NK-92 (cell line): ENCODE measurements around the gene BCL11B.

Source experiments
- DNase-seq: peaks from one replicate; lab custom pipeline; 2025; ENCODE audit not compliant: unreplicated experiment; lab: John Stamatoyannopoulos, UW

The BCL11B gene

GRCh38 chr14:99141236-99141635 is 130.8 kb downstream of the BCL11B start:
- no peak for DNase-seq

GRCh38 chr14:99138999-99139865 is 132.8 kb downstream of the BCL11B start:
- DNase-seq = no peak

DNA sequence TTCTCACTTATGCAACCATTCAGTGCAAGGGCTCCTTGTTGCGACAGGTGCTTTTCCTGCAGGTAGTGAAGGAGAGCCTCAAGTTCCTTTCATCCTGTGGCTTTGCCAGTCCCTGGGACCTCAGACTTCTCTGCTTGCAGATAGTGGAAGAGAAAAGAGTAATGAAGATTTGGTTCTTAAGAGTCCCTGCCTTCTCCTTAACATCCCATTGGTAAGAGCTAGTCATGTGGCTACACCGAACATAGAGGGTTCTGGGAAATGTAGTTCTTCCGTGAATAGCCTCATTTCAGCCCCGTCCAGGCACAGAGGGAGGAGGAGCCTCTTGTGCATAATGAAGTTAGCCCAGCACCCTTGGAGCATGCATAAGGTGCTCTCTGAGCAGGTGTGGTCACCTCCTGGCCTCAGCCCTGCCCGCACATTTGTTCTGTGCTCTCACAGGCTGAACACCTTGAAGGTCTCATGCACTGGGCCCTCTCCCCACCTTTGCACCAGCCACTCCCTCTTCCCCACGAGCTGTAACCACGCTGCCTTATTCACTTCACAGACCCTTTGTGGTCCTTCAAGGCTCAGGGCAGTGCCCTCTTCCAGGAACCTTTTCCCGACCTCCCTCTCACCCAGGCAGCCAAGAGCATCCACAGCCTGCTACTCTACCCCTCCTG is 134.0 kb downstream of the BCL11B start:
- no peak for DNase-seq

- no peak for DNase-seq
Observed at GRCh38 chr14:99137001-99137700, 134.8 kb downstream of the BCL11B start.

GRCh38 chr14:99136401-99136800 is 135.6 kb downstream of the BCL11B start:
- DNase-seq = no peak

- DNase-seq = no peak
Observed at GRCh38 chr14:99136047-99136400, 136.0 kb downstream of the BCL11B start.

GRCh38 chr14:99134516-99135046 is 137.4 kb downstream of the BCL11B start:
- DNase-seq = no peak

GRCh38 chr14:99133636-99134515 is 138.1 kb downstream of the BCL11B start:
- DNase-seq = no peak

GRCh38 chr14:99132821-99133635 is 139.0 kb downstream of the BCL11B start:
- no peak for DNase-seq

DNA sequence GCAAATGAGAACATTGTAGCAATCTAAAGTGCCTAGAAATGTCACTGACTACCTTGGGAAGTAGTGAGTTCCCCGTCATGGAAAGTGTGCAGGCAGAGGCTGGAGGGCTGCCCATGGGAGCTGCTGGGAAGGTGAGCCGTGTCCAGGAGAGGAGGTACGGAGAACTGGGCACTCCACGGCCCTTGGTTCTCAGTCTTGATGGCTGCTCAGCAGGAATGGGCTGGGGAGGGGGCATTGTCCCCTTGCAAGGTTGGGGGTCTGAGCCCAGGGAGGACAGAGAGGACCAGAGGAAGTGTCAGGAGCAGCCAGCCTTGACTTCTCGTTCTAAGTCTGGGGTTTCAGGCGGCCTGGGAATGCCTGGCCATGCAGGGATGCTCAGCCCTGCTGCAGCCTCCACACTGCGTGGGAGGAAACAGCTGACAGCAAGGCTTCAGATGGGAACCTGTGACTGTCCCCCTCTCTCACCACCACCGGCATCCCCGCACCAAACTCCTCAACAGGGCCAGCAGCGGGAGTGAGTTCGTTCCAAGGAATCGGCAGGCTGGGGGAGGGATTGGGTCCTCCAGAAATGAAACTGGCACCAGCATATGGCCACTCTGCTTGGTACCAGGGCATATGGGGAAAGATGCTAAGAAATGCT is 140.2 kb downstream of the BCL11B start:
- DNase-seq = no peak

DNA sequence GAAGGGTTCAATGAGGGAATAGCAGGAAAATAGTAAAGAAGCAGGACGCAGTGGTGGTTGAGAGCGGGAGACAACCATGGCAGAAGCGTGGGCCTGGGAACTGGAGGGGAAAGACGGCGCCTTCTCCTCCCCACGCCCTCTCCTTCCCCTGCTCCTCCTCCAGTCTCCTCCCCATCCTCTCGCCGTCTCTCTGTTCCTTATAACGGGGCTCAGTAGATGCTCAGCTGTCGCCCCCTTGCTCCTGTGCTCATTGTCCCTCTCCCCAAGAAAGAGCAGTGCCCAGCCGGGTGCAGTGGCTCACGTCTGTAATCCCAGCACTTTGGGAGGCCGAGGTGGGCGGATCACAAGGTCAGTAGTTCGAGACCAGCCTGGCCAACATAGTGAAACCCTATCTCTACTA is 142.0 kb downstream of the BCL11B start:
- DNase-seq = no peak

GRCh38 chr14:99129211-99129696 is 142.7 kb downstream of the BCL11B start:
- DNase-seq = no peak

- no peak for DNase-seq
Observed at GRCh38 chr14:99128185-99128584, 143.8 kb downstream of the BCL11B start.

DNA sequence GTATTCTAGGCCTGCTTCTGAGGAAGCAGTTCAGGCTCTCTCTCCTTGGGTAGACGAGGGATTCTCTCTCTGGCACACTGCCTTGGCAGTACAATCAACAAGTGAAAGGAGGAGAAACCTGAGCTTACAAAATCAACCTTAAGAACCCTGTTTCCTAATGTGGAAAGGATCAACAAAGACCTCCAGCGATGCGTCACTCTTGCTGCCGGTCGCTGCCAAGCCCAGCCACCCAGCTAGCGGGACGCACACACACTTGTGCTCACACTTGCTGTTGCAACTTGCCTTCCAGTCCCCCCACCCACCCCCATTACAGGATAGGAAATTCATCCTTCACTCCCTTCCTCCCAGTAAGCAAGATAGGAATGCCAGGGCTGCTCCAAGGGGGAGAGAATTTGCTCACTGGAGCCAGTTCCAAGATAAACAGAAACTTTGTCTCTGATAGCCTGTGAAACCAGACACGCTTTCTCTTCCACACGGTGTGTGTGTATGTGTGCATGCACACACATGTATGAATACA is 144.3 kb downstream of the BCL11B start:
- no peak for DNase-seq

DNA sequence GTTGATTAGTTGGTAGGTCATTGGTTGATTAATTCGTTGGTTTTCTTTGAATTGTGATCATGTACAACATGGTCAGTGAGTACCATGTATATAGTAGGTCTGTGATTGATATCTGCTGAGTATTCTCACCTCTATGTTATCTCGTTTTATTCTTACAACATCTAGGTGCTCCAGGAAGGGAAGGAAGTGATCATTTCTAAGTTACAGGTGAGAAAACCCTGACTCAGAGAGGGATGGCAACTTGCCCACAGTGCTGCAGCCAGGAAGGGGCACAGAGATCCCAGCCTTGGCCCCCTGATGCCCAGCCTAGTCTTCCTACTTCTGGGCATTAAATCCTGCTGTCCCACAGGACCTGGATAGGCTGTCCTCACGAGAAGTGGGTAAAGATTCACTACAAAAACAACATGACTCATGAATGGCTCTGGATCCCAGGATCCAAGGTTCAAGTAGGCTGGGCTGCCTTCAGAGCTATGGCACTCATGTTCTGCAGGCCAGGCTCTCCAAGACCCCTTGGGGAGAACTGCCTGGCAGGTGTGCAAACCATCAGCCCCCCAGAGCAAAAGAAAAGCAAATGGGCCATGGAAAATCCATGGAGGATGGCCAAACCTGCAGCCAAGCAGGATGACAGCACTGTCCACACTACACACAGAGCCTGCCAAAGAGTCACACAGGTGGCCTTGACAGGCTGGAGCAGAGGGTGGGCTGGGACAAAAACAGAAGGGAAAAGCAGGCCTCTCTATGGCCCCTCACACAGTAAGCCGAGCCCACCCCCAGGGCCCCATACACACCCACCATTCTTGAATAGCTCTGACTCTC is 146.2 kb downstream of the BCL11B start:
- no peak for DNase-seq

DNA sequence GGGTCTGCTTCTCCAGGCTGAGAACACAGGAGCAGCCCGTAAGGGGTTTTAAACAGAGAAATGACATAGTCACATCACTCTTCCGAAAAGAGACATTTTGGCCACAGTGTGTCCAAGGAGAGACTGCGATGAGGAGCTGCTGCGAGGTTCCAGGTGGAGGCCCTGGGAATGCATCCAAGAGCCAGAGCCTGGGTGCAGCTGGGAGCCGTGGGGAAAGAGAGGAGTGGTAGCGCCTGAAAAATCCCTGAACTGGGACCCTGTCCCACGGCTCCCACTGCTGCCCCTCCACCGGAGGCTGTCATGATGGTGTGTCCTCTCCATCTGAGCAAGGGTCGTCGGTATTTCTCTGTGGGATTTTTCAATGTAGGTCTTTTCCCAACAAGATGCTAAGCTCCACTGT is 146.9 kb downstream of the BCL11B start:
- no peak for DNase-seq

GRCh38 chr14:99124482-99125105 is 147.4 kb downstream of the BCL11B start:
- no peak for DNase-seq
